ENCODE results near the gene POLR3A.

Gene POLR3A

DNA sequence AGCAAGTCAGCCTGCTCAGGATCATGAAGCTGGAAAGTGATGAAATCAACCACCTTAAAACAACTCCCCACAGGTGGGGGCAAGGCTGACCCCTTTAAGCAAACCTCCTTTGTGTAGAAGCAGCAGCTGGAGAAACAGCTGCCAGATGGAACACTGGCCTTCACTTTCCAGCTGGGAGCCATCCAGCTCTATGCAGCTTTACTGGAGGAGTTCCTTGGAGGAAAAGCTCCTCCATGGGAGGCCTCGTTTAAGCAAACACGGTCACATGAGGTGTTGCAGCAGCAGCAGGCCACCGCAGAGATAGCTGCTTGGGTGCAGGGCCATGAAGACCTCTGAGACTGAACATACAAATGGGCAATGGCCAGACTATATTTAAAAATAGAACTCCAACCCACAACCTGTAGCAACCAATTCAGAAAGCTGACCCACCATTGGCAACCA is 89.7 kb downstream of the POLR3A start:
- TF ChIP-seq, protein P1, sequence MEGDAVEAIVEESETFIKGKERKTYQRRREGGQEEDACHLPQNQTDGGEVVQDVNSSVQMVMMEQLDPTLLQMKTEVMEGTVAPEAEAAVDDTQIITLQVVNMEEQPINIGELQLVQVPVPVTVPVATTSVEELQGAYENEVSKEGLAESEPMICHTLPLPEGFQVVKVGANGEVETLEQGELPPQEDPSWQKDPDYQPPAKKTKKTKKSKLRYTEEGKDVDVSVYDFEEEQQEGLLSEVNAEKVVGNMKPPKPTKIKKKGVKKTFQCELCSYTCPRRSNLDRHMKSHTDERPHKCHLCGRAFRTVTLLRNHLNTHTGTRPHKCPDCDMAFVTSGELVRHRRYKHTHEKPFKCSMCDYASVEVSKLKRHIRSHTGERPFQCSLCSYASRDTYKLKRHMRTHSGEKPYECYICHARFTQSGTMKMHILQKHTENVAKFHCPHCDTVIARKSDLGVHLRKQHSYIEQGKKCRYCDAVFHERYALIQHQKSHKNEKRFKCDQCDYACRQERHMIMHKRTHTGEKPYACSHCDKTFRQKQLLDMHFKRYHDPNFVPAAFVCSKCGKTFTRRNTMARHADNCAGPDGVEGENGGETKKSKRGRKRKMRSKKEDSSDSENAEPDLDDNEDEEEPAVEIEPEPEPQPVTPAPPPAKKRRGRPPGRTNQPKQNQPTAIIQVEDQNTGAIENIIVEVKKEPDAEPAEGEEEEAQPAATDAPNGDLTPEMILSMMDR (conservative IDR thresholded peaks at IDR 0.05; ENCODE audit: low read depth, low read length) = no peak
- no peak overlapping the region for H3K4me3 ChIP-seq (ENCODE audit: low read length)

DNA sequence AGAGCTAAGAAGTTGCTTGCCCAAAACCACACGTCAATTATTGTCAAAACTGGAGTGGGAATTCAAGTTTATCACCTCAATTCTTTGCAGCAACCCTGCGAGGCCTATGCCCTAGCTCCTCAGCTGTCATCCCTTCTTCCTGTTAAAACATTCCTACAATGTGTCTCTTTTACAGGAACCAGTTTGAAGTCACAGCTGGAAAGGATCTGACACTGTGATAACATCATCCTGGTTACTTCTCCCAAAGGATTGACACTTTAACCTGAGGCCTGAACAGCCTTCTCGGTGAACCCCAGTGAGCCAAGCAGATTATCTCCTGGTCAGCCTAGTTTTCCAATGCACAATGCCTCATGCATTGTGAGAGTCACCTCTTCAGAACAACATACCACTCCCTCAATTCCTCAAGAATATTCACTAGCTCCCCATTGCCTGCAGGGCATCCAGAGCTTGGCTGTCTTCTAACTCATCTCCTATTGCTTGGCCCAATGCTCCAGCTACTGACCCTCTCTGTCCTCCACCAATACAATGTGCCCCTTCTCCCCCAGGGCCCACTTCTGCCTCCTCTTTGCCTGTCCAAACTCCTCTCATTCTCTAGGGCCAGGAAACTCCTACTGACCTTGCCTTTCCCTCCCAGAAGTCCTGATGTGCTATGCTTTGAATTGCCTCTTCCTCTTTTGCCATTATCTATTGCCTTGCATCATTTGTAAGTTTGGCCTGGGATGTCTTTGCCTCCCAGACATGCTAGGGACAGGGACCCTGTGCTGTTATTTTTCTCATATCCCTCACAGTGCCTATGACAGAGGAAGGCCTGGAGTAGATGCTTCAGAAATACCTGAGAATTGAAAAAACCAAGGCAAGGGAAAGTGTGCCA is 92.4 kb downstream of the POLR3A start:
- TF ChIP-seq, protein P1 (conservative IDR thresholded peaks at IDR 0.05; ENCODE audit: low read depth, low read length) = no peak
- DNase-seq (ENCODE audit: low read depth) = no peak
- H3K4me3 ChIP-seq (ENCODE audit: low read length) = no peak overlapping the region

More for the DNA sequence above, 89.7 kb downstream of the POLR3A start:
- DNase-seq (ENCODE audit: low read depth) = no peak

DNA sequence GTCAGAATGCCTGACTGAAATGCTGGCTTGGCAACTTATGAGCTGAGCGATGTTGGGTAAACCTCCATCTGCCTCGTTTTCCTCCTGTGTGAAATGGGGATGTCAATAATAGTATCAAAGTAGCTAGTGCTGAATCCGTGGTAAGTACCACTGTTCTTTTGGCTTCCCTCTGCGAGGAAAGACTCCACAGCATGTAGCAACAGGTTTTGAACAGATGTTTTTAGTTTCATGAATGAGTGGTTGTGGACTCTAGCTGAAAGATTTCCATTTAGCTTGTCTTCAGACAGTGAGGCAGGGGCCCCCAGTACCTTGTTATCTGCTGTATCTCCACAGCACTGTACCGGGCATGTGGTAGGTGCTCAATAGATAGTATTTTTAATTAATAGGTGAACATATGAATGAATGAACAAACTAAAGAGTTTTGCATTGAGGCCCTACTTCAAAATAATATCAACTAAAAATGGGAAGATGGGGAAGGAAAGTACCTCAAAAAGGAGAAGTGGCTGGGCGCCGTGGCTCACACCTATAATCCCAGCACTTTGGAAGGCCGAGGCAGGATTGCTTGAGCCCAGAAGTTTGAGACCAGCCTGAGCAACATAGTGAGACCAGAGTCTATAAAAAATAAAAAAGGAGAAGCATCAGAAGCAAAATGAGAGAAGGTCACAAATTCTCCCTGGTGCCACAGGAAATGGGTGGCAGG is 97.1 kb downstream of the POLR3A start:
- DNase-seq (ENCODE audit: low read depth) = no peak

DNA sequence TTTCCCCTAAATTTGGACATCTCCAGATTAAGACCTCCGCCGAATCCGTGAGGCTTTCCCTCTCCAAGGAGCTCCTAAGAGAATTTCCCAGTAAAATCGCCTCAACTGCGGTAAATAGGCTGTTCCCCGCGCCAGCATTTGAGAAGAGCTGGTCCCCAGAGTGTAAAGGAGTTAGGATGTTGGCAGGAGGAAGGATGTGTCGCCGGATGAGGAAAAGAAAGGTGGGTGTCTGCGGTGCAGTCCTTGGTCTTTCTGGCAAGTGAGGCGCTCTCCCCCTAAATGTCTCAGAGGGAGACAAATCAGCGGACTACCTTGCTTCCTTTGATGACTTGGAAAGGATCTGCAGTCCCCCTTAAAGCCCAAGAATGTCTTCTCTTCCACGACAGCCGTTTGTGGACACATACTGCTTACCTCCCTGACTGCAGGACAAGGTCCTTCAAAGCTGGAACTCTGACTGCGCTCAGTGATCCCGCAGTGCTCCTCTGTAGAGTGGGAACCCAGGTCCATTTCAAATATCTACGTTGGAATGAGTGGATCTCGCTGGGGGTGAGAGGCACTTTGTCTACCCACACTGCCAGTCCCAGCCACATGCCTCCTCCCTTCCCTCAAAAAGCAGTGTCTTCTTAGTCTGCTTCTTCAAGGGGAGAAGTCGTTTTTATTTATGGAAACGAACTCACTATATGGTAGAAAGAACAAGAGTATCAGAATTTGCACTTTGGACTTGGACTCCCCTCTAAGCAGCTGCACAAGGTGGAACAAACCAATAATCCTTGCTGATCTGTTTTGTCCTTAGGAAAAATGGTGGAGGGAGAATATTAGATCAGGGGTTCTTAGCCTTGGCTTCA is 101.7 kb downstream of the POLR3A start:
- TF ChIP-seq, protein P1 (conservative IDR thresholded peaks at IDR 0.05; ENCODE audit: low read depth, low read length) = no peak
- DNase-seq (ENCODE audit: low read depth) = no peak
- H3K4me3 ChIP-seq (ENCODE audit: low read length) = peak overlapping the region; percentile 76

More for the DNA sequence above, 97.1 kb downstream of the POLR3A start:
- H3K4me3 ChIP-seq (ENCODE audit: low read length) = no peak overlapping the region
- TF ChIP-seq, protein P1 (conservative IDR thresholded peaks at IDR 0.05; ENCODE audit: low read depth, low read length) = no peak

DNA sequence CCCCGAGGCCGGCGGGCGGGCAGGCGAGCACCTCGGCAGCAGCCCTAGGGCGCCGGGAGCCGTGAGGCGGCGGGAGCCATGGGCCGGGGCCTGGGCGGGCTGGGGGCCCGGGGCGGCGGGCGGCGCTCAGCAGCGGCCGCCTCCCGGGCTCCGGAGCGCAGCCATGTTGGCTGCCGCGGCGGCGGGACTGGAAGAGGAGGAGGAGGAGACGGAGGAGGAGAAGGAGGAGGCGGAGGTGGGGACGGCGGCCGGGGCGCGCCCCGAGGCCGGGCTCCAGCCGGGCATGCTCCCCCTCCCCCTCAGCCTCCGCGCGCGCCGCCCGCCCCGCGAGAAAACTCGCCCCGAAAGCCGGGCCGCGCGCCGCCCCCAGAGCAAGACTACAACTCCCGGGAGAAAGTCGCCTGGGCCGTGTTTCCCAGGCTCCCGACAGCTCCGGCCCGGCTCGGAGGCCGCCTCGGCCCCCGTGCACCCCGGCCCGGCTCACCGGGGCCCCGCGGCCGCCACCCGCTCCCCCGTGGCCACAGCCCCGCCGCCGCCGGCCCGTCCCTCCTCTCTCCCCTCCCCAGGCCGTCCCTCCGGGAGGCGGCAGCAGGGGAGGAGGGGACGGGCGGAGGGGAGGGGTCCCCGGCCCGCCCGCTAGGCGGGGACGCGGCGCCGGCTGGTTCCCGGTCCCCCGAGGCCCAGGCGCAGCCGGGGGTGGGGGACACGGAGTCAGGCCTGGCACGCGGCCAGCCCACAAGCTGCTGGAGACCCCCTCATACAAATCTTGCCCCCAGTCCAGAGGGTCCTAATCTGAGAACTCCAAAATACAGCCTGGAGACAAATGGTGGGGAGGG is 102.5 kb downstream of the POLR3A start, which contains the start of gene DLG5:
TSS of gene DLG5 (minus strand) at position 190 of the 836 bp plus-strand sequence. CDS start 235 bp downstream, outside the sequence.
- TF ChIP-seq, protein P1 (conservative IDR thresholded peaks at IDR 0.05; ENCODE audit: low read depth, low read length) = no peak
- no peak for DNase-seq (ENCODE audit: low read depth)
- H3K4me3 ChIP-seq (ENCODE audit: low read length) = peak within 1 kb of the TSS; percentile 76

Data from retinal pigment epithelial cell (primary cell).